ENCODE data around the gene HNF4A. TPM values are rescaled to one million over a fixed set of nuclear protein-coding genes. Genes with fewer than 3 reads are reported as not detected.

HNF4A gene
- total RNA-seq, 2 donors from 2014 or later, result not detected

DNA sequence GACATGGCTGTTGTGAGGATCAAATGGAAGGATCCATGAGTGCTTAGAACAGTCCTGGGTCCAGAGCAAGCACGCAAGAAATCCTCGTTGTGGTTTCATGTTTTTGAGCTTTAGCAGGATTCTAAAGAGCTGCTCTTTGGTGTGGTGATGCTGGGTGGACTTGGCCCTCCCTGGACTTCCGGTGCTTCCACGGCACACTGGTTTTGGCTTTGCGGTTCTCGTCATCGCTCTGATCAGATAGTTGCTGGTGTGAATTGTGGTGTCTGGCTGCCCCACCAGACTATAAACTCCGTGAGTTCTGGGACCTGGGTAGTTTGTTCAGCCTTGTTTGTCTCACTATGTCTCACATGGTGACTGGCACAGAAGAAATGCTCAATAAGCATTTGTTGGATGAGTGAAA is 3.3 kb downstream of the HNF4A start:
- H3K27me3 ChIP-seq, result no peaks in the 10 kb centered on the region
- H3K4me1 ChIP-seq, result no peaks in the 10 kb centered on the region
- TF ChIP-seq, protein P1, sequence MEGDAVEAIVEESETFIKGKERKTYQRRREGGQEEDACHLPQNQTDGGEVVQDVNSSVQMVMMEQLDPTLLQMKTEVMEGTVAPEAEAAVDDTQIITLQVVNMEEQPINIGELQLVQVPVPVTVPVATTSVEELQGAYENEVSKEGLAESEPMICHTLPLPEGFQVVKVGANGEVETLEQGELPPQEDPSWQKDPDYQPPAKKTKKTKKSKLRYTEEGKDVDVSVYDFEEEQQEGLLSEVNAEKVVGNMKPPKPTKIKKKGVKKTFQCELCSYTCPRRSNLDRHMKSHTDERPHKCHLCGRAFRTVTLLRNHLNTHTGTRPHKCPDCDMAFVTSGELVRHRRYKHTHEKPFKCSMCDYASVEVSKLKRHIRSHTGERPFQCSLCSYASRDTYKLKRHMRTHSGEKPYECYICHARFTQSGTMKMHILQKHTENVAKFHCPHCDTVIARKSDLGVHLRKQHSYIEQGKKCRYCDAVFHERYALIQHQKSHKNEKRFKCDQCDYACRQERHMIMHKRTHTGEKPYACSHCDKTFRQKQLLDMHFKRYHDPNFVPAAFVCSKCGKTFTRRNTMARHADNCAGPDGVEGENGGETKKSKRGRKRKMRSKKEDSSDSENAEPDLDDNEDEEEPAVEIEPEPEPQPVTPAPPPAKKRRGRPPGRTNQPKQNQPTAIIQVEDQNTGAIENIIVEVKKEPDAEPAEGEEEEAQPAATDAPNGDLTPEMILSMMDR (IDR thresholded peaks at IDR 0.05), result no peak
- no peaks in the 10 kb centered on the region for H3K9me3 ChIP-seq
- no peaks in the 10 kb centered on the region for H3K36me3 ChIP-seq
- H3K4me3 ChIP-seq, result no peak overlapping the region
- H3K27ac ChIP-seq, result no peak overlapping the region
- no peak for DNase-seq (ENCODE audit: low spot score)

DNA sequence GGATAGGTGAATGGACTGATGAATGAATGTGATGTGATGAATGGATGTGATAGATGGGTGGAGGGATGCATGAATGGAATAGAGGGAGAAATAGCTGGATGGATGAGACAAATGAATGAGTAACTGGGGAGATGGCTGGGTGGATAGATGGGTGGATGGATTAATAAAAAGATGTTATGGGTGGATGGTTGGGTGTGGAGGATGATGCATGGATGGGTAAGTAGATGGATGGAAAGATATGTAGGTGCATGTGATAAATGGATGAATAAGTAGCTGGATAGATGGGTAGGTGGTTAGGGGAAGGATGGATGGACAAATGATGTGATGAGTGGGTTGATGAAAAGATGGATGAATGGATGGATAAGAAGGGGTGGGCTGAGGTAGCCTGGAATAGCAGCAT is 4.7 kb downstream of the HNF4A start:
- H3K9me3 ChIP-seq, result no peaks in the 10 kb centered on the region
- no peak overlapping the region for H3K27ac ChIP-seq
- no peak for DNase-seq (ENCODE audit: low spot score)
- H3K4me3 ChIP-seq, result no peak overlapping the region
- TF ChIP-seq, protein P1 (IDR thresholded peaks at IDR 0.05), result no peak
- H3K27me3 ChIP-seq, result no peaks in the 10 kb centered on the region
- H3K36me3 ChIP-seq, result no peaks in the 10 kb centered on the region
- no peaks in the 10 kb centered on the region for H3K4me1 ChIP-seq

DNA sequence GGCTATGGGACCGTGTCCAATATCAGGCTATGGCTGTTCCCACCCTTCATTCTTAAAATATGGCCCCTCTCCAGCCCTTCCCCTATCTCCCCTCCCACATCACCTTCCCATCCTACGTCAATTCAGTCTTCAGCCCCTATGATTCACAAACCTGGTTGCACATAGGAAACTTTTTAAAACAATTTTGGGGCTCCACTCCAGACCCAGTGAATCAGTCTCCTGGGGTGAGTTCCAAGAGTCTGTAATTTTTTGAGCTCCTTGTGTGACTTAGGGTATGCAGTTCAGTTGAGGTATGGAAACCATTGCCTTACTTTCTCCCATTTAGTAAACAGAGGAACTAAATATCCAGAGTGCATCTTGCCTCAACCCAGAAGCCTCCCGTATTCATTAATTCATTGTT is 5.5 kb downstream of the HNF4A start:
- Histone ChIP-seq H3K36me3 (no peaks in the 10 kb centered on the region), H3K27ac (no peak overlapping the region), H3K9me3 (no peaks in the 10 kb centered on the region), H3K27me3 (no peaks in the 10 kb centered on the region), H3K4me1 (no peaks in the 10 kb centered on the region), H3K4me3 (no peak overlapping the region)
- TF ChIP-seq, protein P1 (IDR thresholded peaks at IDR 0.05), result no peak
- no peak for DNase-seq (ENCODE audit: low spot score)

DNA sequence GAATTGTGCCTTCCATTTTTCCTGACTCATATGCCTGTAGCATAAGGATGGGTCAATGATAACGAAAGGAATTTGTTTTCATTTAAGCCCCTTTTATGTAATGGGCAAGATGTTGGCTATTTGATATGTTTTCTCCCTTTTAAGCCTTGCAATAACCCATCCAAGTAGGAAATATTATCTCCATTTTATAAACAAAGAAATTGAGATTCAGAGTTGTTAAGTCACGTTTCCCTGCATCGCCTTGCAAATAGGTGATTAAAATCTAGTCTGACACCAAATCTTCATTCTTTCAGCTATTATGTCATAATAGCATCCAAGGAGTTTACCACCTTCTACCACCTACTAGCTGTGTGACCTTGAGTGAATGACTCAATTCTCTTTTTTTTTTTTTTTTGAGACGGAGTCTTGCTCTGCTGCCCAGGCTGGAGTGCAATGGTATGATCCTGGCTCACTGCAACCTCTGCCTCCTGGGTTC is 7.0 kb downstream of the HNF4A start:
- Histone ChIP-seq H3K27me3 (no peaks in the 10 kb centered on the region), H3K9me3 (no peaks in the 10 kb centered on the region), H3K4me3 (no peak overlapping the region), H3K27ac (no peak overlapping the region), H3K4me1 (no peaks in the 10 kb centered on the region), H3K36me3 (no peaks in the 10 kb centered on the region)
- TF ChIP-seq, protein P1 (IDR thresholded peaks at IDR 0.05), result no peak
- no peak for DNase-seq (ENCODE audit: low spot score)

DNA sequence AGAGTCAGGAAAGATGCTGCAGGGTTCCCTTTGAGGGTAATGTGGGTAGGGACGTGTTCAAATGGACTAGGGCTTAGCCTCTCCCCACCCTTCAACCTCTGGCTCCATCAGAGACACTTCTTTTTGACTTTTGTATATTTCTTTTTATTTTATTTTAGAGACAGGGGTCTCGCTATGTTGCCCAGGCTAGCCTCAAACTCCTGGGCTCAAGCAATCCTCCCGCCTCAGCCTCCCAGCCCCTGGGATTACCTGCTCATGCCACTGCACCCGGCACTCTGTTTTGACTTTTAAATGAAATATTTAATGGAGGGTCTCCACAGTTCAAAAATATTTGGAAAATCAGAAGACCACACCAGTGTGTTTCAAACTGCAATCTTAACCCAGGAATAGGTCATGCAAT is 8.6 kb downstream of the HNF4A start:
- H3K4me3 ChIP-seq, result no peak overlapping the region
- no peak overlapping the region for H3K27ac ChIP-seq
- H3K36me3 ChIP-seq, result no peaks in the 10 kb centered on the region
- H3K27me3 ChIP-seq, result no peaks in the 10 kb centered on the region
- DNase-seq (ENCODE audit: low spot score), result no peak
- H3K9me3 ChIP-seq, result no peaks in the 10 kb centered on the region
- no peaks in the 10 kb centered on the region for H3K4me1 ChIP-seq
- TF ChIP-seq, protein P1 (IDR thresholded peaks at IDR 0.05), result no peak

DNA sequence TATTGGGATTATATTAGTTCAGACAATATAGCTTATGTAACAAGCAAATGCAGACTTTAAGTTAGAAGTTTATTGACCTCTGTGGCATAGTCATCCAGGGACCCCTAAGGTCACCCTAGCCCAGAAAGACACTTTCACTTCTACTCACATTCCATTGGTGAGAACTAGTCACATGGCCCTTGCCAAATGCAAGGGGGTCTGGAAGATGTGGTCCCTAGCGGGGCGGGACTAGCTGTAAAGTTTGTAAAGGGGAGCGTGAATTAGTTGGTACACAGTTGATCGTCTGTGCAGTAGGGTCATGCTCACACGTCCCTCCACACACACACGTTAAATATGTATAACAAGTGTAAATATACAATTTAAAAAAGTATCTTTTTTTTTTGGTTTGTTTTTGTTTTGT is 9.3 kb downstream of the HNF4A start:
- no peak overlapping the region for H3K27ac ChIP-seq
- H3K4me1 ChIP-seq, result no peaks in the 10 kb centered on the region
- no peaks in the 10 kb centered on the region for H3K27me3 ChIP-seq
- H3K9me3 ChIP-seq, result no peaks in the 10 kb centered on the region
- DNase-seq (ENCODE audit: low spot score), result no peak
- no peak overlapping the region for H3K4me3 ChIP-seq
- H3K36me3 ChIP-seq, result no peaks in the 10 kb centered on the region
- TF ChIP-seq, protein P1 (IDR thresholded peaks at IDR 0.05), result no peak

Measured in right atrium auricular region (tissue), 2 donors.